ENCODE results near the gene RNPEPL1.

DNA sequence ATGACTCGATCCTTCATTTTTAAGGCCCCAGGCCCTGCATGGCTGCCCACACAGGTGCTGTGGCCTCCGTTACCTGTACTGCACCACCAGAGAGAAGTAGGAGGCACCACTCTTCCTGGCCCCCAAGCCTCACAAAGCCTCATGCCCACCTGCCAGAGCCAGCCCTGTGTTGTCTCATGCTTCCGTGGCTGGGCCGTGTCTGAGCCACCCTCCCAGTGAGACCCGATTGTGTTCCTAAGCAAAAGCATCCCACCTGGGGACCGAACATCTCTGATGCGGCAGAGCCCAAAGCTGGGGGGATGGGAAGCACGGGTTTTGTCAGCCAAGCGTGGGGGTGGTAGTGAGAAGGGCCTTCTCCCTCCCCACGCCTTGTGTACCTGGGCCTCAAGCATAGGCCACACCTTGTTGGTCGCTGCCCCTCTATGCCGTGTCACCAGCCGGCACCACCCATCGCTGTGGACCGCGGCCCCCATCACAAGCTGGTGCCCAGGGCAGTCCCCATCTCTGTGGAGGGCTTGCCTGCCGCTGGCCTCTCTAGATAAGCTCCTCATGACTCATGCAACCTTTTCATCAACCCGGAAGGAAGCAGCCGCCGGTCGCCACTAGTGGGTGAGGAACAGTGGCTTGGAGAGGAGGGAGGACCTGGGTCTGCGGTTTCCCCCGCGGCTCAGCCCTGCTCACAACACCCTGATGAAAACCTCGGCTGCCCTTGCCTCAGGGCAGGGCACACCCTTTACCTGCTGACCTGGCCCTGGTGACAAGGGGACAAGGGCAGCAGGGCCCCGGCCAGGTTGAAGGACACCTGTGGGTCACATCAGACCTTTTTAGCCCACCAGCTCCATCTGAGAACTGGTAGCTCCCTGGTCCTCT lies 2.7 kb upstream of the RNPEPL1 start:
- TF ChIP-seq, protein P1, sequence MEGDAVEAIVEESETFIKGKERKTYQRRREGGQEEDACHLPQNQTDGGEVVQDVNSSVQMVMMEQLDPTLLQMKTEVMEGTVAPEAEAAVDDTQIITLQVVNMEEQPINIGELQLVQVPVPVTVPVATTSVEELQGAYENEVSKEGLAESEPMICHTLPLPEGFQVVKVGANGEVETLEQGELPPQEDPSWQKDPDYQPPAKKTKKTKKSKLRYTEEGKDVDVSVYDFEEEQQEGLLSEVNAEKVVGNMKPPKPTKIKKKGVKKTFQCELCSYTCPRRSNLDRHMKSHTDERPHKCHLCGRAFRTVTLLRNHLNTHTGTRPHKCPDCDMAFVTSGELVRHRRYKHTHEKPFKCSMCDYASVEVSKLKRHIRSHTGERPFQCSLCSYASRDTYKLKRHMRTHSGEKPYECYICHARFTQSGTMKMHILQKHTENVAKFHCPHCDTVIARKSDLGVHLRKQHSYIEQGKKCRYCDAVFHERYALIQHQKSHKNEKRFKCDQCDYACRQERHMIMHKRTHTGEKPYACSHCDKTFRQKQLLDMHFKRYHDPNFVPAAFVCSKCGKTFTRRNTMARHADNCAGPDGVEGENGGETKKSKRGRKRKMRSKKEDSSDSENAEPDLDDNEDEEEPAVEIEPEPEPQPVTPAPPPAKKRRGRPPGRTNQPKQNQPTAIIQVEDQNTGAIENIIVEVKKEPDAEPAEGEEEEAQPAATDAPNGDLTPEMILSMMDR (IDR thresholded peaks at IDR 0.05; ENCODE audit: low read length): no peak
- TF ChIP-seq EZH2 (optimal IDR thresholded peaks at IDR 0.05; ENCODE audit: low read depth, low read length): no peak
- no peak for TF ChIP-seq EZH2phosphoT487 (IDR thresholded peaks at IDR 0.05; ENCODE audit: low read length)

Data from MM.1S (cell line).